GM12878 (cell line): ENCODE measurements around the gene VTA1. TPM values are rescaled to one million over a fixed set of nuclear protein-coding genes. Genes with fewer than 3 reads are reported as not detected.

Experiments used
- ATAC-seq: fragments of 200-7000 bp; cut with Tn5 transposase; 3 replicates; pipeline ENCODE4 v1.9.1; 2020; ENCODE audit warnings: mild to moderate bottlenecking, moderate library complexity
- BruUV-seq: library from RNA; stranded (reverse); fragments of 400-500 nt; replicated peaks from 2 replicates; lab custom pipeline; 2021; lab: Mats Ljungman, UMichigan
- CTCF ChIA-PET: fragments of 300-600 bp; sonication (Branson Sonifier 250); formaldehyde crosslinking; extraction: SDS; loops from one replicate; lab custom pipeline; 2021; ENCODE audit warnings: inconsistent platforms; lab: Yijun Ruan, JAX
- POLR2A ChIA-PET: fragments of 350-600 bp; formaldehyde crosslinking; extraction: SDS; loops from one replicate; lab custom pipeline; 2021; ENCODE audit warnings: inconsistent platforms; lab: Charles Lee
- RAD21 ChIA-PET: fragments of 300-600 bp; sonication (Branson Sonifier 250); formaldehyde crosslinking; loops from one replicate; lab custom pipeline; 2023; ENCODE audit warnings: antibody characterized with exemption; ENCODE audit not compliant: unreplicated experiment; lab: Charles Lee
- SMC1A ChIA-PET: fragments of 300-600 bp; sonication (Branson Sonifier 250); formaldehyde crosslinking; loops from one replicate; lab custom pipeline; 2023; ENCODE audit not compliant: unreplicated experiment, uncharacterized antibody; lab: Charles Lee
- DNase-seq: peaks from one replicate; pipeline ENCODE4 v3.0.0-alpha.2; 2011; ENCODE audit warnings: low read depth, low spot score
- FAIRE-seq: peaks from 3 replicates; lab custom pipeline; 2011; peaks lifted over from hg19 to GRCh38; lab: Jason Lieb, UNC
- H2AFZ ChIP-seq: 2 replicates; pipeline ENCODE4 v1.6.0; 2011; ENCODE audit warnings: low read depth, low read length, control low read depth; ENCODE audit not compliant: control insufficient read depth
- H3K27ac ChIP-seq: 2 replicates; pipeline ENCODE4 v1.5.1; 2011; ENCODE audit warnings: control low read depth; ENCODE audit not compliant: control insufficient read depth, insufficient read depth
- H3K27me3 ChIP-seq, 2 experiments: replicated peaks in 1 of 2; 2 replicates each; pipeline versions ENCODE4 v1.6.0 to v1.6.1; 2011; ENCODE audit warnings: low read length in 1 of 2; ENCODE audit not compliant: control insufficient read depth in 2 of 2, insufficient read depth in 2 of 2
- H3K36me3 ChIP-seq, 2 experiments: 2 replicates each; pipeline ENCODE4 v1.5.1; 2011; ENCODE audit warnings: low read length in 1 of 2; ENCODE audit not compliant: control insufficient read depth in 2 of 2, insufficient read depth in 2 of 2
- H3K4me1 ChIP-seq: 2 replicates; pipeline ENCODE4 v1.6.1; 2011; ENCODE audit warnings: mild to moderate bottlenecking, low read length, moderate library complexity, mixed read lengths; ENCODE audit not compliant: control insufficient read depth, insufficient read depth
- H3K4me2 ChIP-seq: 2 replicates; pipeline ENCODE4 v1.6.0; 2011; ENCODE audit warnings: control low read depth; ENCODE audit not compliant: control insufficient read depth, insufficient read depth
- H3K4me3 ChIP-seq: fragments of 200-600 bp; sonication (generic); 2 replicates; pipeline ENCODE4 v1.5.1; 2016
- H3K79me2 ChIP-seq: 2 replicates; pipeline ENCODE4 v1.6.0; 2011; ENCODE audit warnings: low read length; ENCODE audit not compliant: control insufficient read depth, insufficient read depth
- H3K9ac ChIP-seq: 2 replicates; pipeline ENCODE4 v1.8.0; 2011; ENCODE audit warnings: low read length, control low read depth, mixed read lengths; ENCODE audit not compliant: control insufficient read depth, insufficient read depth
- H3K9me3 ChIP-seq: replicated peaks from 3 replicates; pipeline ENCODE4 v1.5.1; 2011; ENCODE audit warnings: mild to moderate bottlenecking, low read length; ENCODE audit not compliant: control insufficient read depth, insufficient read depth
- H4K20me1 ChIP-seq: 2 replicates; pipeline ENCODE4 v1.6.0; 2011; ENCODE audit not compliant: control insufficient read depth, insufficient read depth
- BRCA1 ChIP-seq: IDR thresholded peaks from 2 replicates; pipeline ENCODE4 v1.6.1; 2011; ENCODE audit warnings: low read depth, low read length, improper control_type of control experiment
- CBFB ChIP-seq: IDR thresholded peaks from 2 replicates; pipeline ENCODE4 v1.6.1; 2016; ENCODE audit warnings: antibody characterized with exemption, low read depth
- JUND ChIP-seq: IDR thresholded peaks from 2 replicates; pipeline ENCODE4 v1.6.1; 2012; ENCODE audit warnings: low read depth, mild to moderate bottlenecking, low read length, improper control_type of control experiment, moderate library complexity
- PAX5 ChIP-seq: IDR thresholded peaks from 2 replicates; pipeline ENCODE4 v1.6.1; 2011; ENCODE audit warnings: low read depth, low read length, borderline replicate concordance
- RCOR1 ChIP-seq: conservative IDR thresholded peaks from 2 replicates; pipeline ENCODE4 v1.6.1; 2012; ENCODE audit warnings: low read depth, low read length, improper control_type of control experiment
- RELB ChIP-seq: fragments of 450-650 bp; IDR thresholded peaks from 2 replicates; pipeline ENCODE4 v1.6.1; 2017; ENCODE audit warnings: low read depth, mild to moderate bottlenecking, moderate library complexity
- SMAD1 ChIP-seq: fragments of 450-650 bp; IDR thresholded peaks from 2 replicates; pipeline ENCODE4 v1.6.1; 2018; ENCODE audit warnings: mild to moderate bottlenecking, low read depth; ENCODE audit not compliant: partially characterized antibody
- SMARCA5 ChIP-seq: fragments of 450-650 bp; IDR thresholded peaks from 2 replicates; pipeline ENCODE4 v1.6.1; 2017; ENCODE audit warnings: mild to moderate bottlenecking
- USF2 ChIP-seq: IDR thresholded peaks from 2 replicates; pipeline ENCODE4 v1.6.1; 2011; ENCODE audit warnings: low read depth, low read length, improper control_type of control experiment, borderline replicate concordance
- YBX1 ChIP-seq: fragments of 450-650 bp; IDR thresholded peaks from 2 replicates; pipeline ENCODE4 v1.6.1; 2016; ENCODE audit warnings: antibody characterized with exemption
- ZBED1 ChIP-seq: IDR thresholded peaks from 2 replicates; pipeline ENCODE4 v1.6.1; 2016; ENCODE audit warnings: borderline replicate concordance
- ZNF217 ChIP-seq: fragments of 450-650 bp; IDR thresholded peaks from 2 replicates; pipeline ENCODE4 v1.6.1; 2017; ENCODE audit warnings: antibody characterized with exemption, mild to moderate bottlenecking
- ZNF622 ChIP-seq: fragments of 450-650 bp; IDR thresholded peaks from 2 replicates; pipeline ENCODE4 v1.6.1; 2017; ENCODE audit warnings: mild to moderate bottlenecking, inconsistent platforms
- WGBS: methylation state at CpG from one replicate; pipeline ENCODE4 v1.1.6; 2016; ENCODE audit warnings: low lambda C conversion rate; ENCODE audit not compliant: insufficient replicate concordance, insufficient coverage; ENCODE audit errors: missing lambda C conversion rate; 5-methylcytosine and 5-hydroxymethylcytosine counted together
- in situ Hi-C: fragments of 300-500 bp; cut with MboI; formaldehyde crosslinking; loops from 9 replicates; pipeline ENCODE4 v1.14.3; 2018; ENCODE audit warnings: mixed read lengths
- intact Hi-C: fragments of 100-400 bp; cut with micrococcal nuclease; formaldehyde crosslinking; loops from one replicate; pipeline ENCODE4 v1.14.2; 2022; ENCODE audit not compliant: unreplicated experiment
- polyA plus RNA-seq, 11 experiments: library from polyadenylated mRNA; depleted of rRNA in 4 of 11; unstranded in 6 of 11; stranded (reverse) in 5 of 11; fragments of >200 nt; fragmentation: Nextera tagmentation in 4 of 11; fragmentation: Illumina TruSeq in 1 of 11; extraction: Ambion mirVana in 4 of 11; extraction: Trizol in 1 of 11; gene quantifications; 1 replicate in 1 of 11; 2 replicates in 10 of 11; pipeline versions ENCODE4 v1.2.1 to v1.2.3, GENCODE V29; 2011 to 2016; ENCODE audit warnings: inconsistent platforms in 2 of 11, missing spikeins in 2 of 11, low read depth in 1 of 11
- total RNA-seq, 4 experiments: library from RNA; depleted of rRNA in 3 of 4; stranded (reverse); fragments of >200 nt in 3 of 4; fragmentation: Illumina TruSeq in 1 of 4; extraction: Trizol in 1 of 4; gene quantifications; 2 replicates each; pipeline versions ENCODE4 v1.2.1 to v1.2.3, GENCODE V29; 2013 to 2021

Gene VTA1
- total and polyA plus RNA-seq, 10 of the 15 experiments (the other 5 are each of a cell fraction or from before 2014, with no cell fraction given), result 48.3 to 126 (median 90.7) TPM

GRCh38 chr6:142251930-142252445, 104.9 kb downstream of the VTA1 start:
- WGBS, result 0% methylated on average over 1 of the region's 1 CpG
- SMC1A ChIA-PET, result no interaction called here
- peak; percentile 13 for FAIRE-seq
- Histone ChIP-seq H3K27ac (no peak overlapping the region), H4K20me1 (no peaks in the 10 kb centered on the region), H3K4me1 (no peaks in the 10 kb centered on the region), H3K4me2 (no peak overlapping the region), H3K27me3 (no peaks in the 10 kb centered on the region), H2AFZ (no peak overlapping the region), H3K9me3 (no peaks in the 10 kb centered on the region), H3K36me3 (no peaks in the 10 kb centered on the region), H3K4me3 (no peak overlapping the region), H3K79me2 (no peaks in the 10 kb centered on the region), H3K9ac (no peak overlapping the region)
- intact Hi-C loops (no loop called here), in situ Hi-C loops (no loop called here)
- POLR2A ChIA-PET, result no interaction called here
- RAD21 ChIA-PET, result no interaction called here
- no peak for ATAC-seq
- DNase-seq, result no peak
- CTCF ChIA-PET, result interaction anchor here (1.3 kb wide), 1 partner anchor 12 kb away, joined by 6 read pairs; no protein-coding TSS in a partner anchor
- TF ChIP-seq ZNF622 (no peak), PAX5 (no peak), ZBED1 (no peak), USF2 (no peak), RELB (no peak), SMAD1 (no peak), JUND (no peak), CBFB (no peak), RCOR1 (no peak), YBX1 (no peak), ZNF217 (no peak), SMARCA5 (no peak), BRCA1 (no peak)
- no TSS peak for BruUV-seq
